Small intestine (tissue), 7 donors: ENCODE results near the gene FBXL20. TPM values are rescaled to one million over a fixed set of nuclear protein-coding genes. Genes with fewer than 3 reads are reported as not detected.
"Not testable (repeated sequence)": the region's sequence is repeated elsewhere in the genome, so short reads cannot be mapped to it uniquely, and the experiment has no call there.

ENCODE experiments used
- DNase-seq, 2 donors: peaks; one replicate each; pipeline versions ENCODE4 v3.0.0 to v3.0.0-alpha.2; 2013
- FAIRE-seq: peaks from 2 replicates; lab custom pipeline; 2012; peaks lifted over from hg19 to GRCh38; lab: Jason Lieb, UNC
- H3K27ac ChIP-seq, 3 donors: one replicate each; pipeline ENCODE4 v1.5.1; 2013; ENCODE audit warnings: low read length in 2 of 3, mild to moderate bottlenecking in 2 of 3, control low read depth in 1 of 3, inconsistent platforms in 1 of 3, low read depth in 1 of 3, moderate library complexity in 1 of 3
- H3K27me3 ChIP-seq, 3 donors: one replicate each; pipeline ENCODE4 v1.6.1; 2013; ENCODE audit warnings: low read length in 3 of 3, inconsistent platforms in 1 of 3; ENCODE audit not compliant: control insufficient read depth in 3 of 3, insufficient read depth in 3 of 3
- H3K36me3 ChIP-seq, 3 donors: one replicate each; pipeline ENCODE4 v1.6.1; 2013; ENCODE audit warnings: low read length in 3 of 3, inconsistent platforms in 1 of 3, low read depth in 1 of 3, mild to moderate bottlenecking in 1 of 3, moderate library complexity in 1 of 3; ENCODE audit not compliant: control insufficient read depth in 3 of 3, insufficient read depth in 2 of 3
- H3K4me1 ChIP-seq, 3 donors: one replicate each; pipeline ENCODE4 v1.6.1; 2013; ENCODE audit warnings: low read length in 2 of 3, inconsistent platforms in 1 of 3, low read depth in 1 of 3, mild to moderate bottlenecking in 1 of 3, moderate library complexity in 1 of 3; ENCODE audit not compliant: control insufficient read depth in 3 of 3, insufficient read depth in 2 of 3
- H3K4me3 ChIP-seq, 3 donors: one replicate each; pipeline ENCODE4 v1.5.1; 2013; ENCODE audit warnings: low read length in 3 of 3, control low read depth in 1 of 3, inconsistent platforms in 1 of 3, low read depth in 1 of 3, mild to moderate bottlenecking in 1 of 3, moderate library complexity in 1 of 3
- H3K9me3 ChIP-seq, 2 donors: one replicate each; pipeline ENCODE4 v1.6.1; 2013; ENCODE audit warnings: low read depth in 1 of 2, low read length in 1 of 2; ENCODE audit not compliant: control insufficient read depth in 2 of 2, insufficient read depth in 1 of 2
- WGBS, 3 donors: extraction: QIAGEN DNeasy Blood & Tissue Kit; methylation state at CpG; one replicate each; pipeline ENCODE4 v1.1.7; 2013; 5-methylcytosine and 5-hydroxymethylcytosine counted together
- polyA plus RNA-seq, 4 donors: library from polyadenylated mRNA; stranded (reverse) in 3 of 4; unstranded in 1 of 4; fragments of 200-250 nt in 3 of 4; fragments of 120-200 nt in 1 of 4; gene quantifications; one replicate each; pipeline versions ENCODE4 v1.2.1 to v1.2.3, GENCODE V29; 2013
- donor health status: healthy with polysubstance abuse.
- donor health status: control.
- donor health status: control.
- donor health status: Bipolar disorder and iron deficiency.
- donor health status: healthy.

The FBXL20 gene
- polyA plus RNA-seq, 4 donors: 1.9 to 10.4 (median 3.0) TPM

DNA sequence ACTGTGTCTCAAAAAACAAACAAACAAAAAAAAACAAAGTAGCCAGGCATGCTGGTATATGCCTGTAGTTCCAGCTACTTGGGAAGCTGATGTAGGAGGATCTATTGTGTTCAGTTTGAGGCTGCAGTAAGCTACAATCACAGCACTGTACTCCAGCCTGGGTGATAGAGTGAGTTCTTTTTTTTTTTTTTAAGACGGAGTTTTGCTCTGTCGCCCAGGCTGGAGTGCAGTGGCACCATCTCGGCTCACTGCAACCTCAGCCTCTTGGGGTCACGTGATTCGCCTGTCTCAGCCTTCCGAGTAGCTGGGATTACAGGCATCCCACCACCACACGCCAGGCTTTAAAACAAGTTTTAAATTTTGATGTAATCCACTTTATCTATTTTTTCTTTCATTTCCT lies 95.4 kb downstream of the FBXL20 start:
- no peaks in the 10 kb centered on the region for H3K27me3 ChIP-seq
- H3K27ac ChIP-seq: no peak overlapping the region
- FAIRE-seq (no peak), DNase-seq (no peak)
- H3K36me3 ChIP-seq: peaks cover 2 to 32% (median 2%) of the 10 kb centered on the region in 3 donors
- no peak overlapping the region for H3K4me3 ChIP-seq
- no peaks in the 10 kb centered on the region for H3K4me1 ChIP-seq
- 75 to 100% (median 95%) methylated on average over 7 of the region's 7 CpGs for WGBS, 3 donors
- H3K9me3 ChIP-seq: no peaks in the 10 kb centered on the region

DNA sequence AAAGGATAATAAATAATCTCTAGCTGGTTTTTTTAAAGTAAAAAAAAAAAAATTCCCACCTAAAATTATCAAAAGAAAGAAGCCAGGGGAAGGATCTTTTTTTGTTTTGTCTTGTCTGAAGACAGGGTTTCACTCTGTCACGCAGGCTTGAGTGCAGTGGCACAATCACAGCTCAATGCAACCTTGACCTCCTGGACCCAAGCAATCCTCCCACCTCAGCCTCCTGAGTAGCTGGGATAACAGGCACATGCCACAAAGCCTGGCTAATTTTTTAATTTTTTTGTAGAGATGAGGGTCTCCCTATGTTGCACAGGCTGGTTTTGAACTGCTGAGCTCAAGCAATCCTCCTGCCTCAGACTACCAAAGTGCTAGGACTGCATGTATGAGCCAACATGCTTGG lies 97.2 kb downstream of the FBXL20 start:
- FAIRE-seq (no peak), DNase-seq (no peak)
- H3K36me3 ChIP-seq: peaks cover 2 to 38% (median 2%) of the 10 kb centered on the region in 3 donors
- no peak overlapping the region for H3K27ac ChIP-seq
- WGBS, 3 donors: 62 to 79% (median 77%) methylated on average over 1 of the region's 1 CpG
- H3K9me3 ChIP-seq: no peaks in the 10 kb centered on the region
- H3K27me3 ChIP-seq: no peaks in the 10 kb centered on the region
- H3K4me1 ChIP-seq: no peaks in the 10 kb centered on the region
- no peak overlapping the region for H3K4me3 ChIP-seq

DNA sequence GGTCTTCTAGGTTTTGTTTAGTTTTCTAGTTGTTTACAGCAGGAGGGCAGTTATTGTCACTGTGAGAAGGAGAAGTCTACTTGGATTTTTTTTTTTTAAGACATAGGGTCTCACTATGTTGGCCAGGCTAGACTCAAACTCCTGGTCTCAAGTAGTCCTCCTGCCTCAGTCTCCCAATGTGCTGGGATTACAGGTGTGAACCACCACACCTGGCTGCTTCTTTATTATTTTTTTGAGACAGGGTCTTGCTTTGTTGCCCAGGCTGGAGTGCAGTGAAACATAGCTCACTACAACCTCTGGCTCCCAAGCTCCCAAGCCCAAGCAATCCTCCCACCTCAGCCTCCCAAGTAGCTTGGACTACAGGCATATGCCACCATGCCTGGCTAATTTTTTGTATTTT lies 107.4 kb downstream of the FBXL20 start:
- H3K36me3 ChIP-seq: peaks cover 5 to 49% (median 6%) of the 10 kb centered on the region in 3 donors

DNA sequence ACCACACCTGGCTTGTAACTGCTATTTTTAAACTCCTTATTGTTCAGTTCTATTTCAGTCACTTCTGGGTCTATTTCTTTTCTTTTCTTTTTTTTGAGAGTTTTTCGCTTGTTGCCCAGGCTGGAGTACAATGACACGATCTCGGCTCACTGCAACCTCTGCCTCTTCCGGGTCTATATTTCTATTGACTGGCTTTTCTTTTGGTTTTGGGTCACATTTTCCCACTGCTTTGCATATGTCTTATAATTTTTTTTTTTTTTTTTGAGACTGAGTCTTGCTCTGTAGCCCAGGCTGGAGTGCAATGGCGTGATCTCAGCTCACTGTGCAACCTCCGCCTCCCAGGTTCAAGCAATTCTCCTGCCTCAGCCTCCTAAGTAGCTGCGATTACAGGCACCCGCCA lies 108.9 kb downstream of the FBXL20 start:
- not testable (repeated sequence) for H3K4me1 ChIP-seq, FAIRE-seq, DNase-seq, H3K4me3 ChIP-seq, H3K27me3 ChIP-seq, H3K9me3 ChIP-seq, H3K27ac ChIP-seq
- 96 to 98% (median 98%) methylated on average over 8 of the region's 8 CpGs for WGBS, 3 donors
- H3K36me3 ChIP-seq: peaks cover 2 to 44% (median 3%) of the 10 kb centered on the region in 3 donors

More for the DNA sequence above, 107.4 kb downstream of the FBXL20 start:
- H3K4me1 ChIP-seq: no peaks in the 10 kb centered on the region
- no peak overlapping the region for H3K4me3 ChIP-seq
- no peak for DNase-seq
- no peak for FAIRE-seq
- no peak overlapping the region for H3K27ac ChIP-seq
- H3K27me3 ChIP-seq: no peaks in the 10 kb centered on the region
- no peaks in the 10 kb centered on the region for H3K9me3 ChIP-seq

DNA sequence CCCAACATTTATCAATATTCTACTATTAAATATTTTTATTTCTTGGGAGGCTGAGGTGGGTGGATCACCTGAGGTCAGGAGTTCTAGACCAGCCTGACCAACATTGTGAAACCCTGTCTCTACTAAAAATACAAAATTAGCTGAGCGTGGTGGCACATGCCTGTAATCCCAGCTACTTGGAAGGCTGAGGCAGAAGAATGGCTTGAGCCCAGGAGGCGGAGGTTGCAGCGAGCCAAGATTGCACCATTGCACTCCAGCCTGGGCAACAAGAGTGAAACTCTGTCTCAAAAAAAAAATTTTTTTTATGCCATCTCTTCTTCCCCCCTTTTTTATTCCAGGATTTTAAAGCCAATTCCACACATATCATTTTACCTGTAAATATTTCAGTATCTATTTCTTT lies 114.9 kb downstream of the FBXL20 start:
- peaks cover 0 to 16% (median 0%) of the 10 kb centered on the region in 3 donors for H3K4me1 ChIP-seq
- H3K27ac ChIP-seq, FAIRE-seq, DNase-seq, H3K27me3 ChIP-seq, H3K9me3 ChIP-seq, H3K4me3 ChIP-seq: not testable (repeated sequence)
- WGBS, 3 donors: 95 to 99% (median 96%) methylated on average over 3 of the region's 3 CpGs
- peaks cover 0 to 21% (median 0%) of the 10 kb centered on the region in 3 donors for H3K36me3 ChIP-seq

DNA sequence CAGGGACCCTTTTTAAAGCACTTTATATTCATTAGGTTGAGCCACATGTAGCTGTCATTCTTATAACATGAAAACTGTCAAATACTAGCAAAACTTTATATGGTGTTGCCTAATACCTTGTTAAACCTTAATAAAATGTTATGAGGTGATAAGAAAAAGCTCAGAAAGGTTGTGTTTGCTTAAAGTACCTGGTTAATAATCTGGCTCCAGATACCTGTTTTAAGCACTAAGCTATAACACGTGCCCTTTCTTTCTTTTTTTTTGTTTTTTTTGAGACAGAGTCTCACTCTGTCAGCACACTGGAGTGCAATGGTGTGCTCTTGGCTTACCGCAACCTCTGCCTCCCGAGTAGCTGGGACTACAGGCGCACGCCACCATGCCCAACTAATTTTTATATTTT lies 116.7 kb downstream of the FBXL20 start:
- peak overlapping the region in 1 of 3 donors; percentile 40 for H3K27ac ChIP-seq
- H3K36me3 ChIP-seq: peaks cover 0 to 23% (median 0%) of the 10 kb centered on the region in 3 donors
- H3K27me3 ChIP-seq: no peaks in the 10 kb centered on the region
- H3K4me3 ChIP-seq: no peak overlapping the region
- 93 to 95% (median 94%) methylated on average over 5 of the region's 5 CpGs for WGBS, 3 donors
- DNase-seq (peak in 1 of 2 donors; percentile 44), FAIRE-seq (no peak)
- no peaks in the 10 kb centered on the region for H3K9me3 ChIP-seq
- H3K4me1 ChIP-seq: peaks cover 0 to 21% (median 0%) of the 10 kb centered on the region in 3 donors

DNA sequence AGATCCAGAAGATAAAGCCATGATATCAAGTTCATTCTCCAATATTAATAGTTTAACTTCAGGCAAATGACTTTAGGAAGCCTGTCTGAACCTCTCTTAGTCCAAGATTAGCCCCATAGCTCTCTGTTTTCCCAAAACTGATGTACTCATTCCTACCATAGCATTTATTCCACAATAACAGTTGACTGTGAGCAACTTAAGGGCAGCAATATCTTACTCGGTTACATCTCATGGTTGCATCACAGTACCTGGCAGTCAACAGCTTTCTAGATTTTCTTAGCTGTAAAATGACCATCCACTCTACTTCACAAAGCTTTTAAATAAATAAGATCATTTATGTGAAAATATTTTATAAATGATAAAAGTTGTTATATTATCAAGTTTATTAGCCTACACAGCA lies 117.5 kb downstream of the FBXL20 start:
- Histone ChIP-seq H3K36me3 (peaks cover 2 to 26% (median 2%) of the 10 kb centered on the region in 3 donors), H3K27ac (no peak overlapping the region), H3K4me3 (no peak overlapping the region), H3K27me3 (no peaks in the 10 kb centered on the region), H3K9me3 (no peaks in the 10 kb centered on the region), H3K4me1 (peaks cover 0 to 21% (median 0%) of the 10 kb centered on the region in 3 donors)
- DNase-seq (no peak), FAIRE-seq (no peak)
- 94 to 100% (median 95%) methylated on average over 1 of the region's 1 CpG for WGBS, 3 donors

DNA sequence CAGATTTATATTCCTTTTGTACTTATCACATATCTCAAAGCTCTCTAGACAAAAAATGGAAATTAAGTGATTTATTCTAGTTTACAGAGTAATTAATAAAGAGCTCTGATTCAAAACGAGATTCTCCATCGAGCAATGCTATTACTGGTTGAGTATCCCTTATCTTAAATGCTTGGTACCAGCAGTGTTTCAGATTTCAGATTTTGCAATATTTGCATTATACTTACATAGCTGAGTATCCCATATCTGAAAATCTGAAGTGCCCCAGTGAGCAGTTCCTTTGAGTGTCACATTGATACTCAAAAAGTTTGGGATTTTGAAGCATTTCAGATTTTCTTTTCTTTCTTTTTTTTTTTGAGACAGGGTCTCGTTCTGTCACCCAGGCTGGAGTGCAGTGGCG lies 118.3 kb downstream of the FBXL20 start:
- FAIRE-seq (no peak), DNase-seq (no peak)
- no peak overlapping the region for H3K4me3 ChIP-seq
- WGBS, 3 donors: 90 to 93% (median 92%) methylated on average over 4 of the region's 4 CpGs
- H3K27me3 ChIP-seq: no peaks in the 10 kb centered on the region
- peaks cover 0 to 21% (median 0%) of the 10 kb centered on the region in 3 donors for H3K4me1 ChIP-seq
- peaks cover 2 to 30% (median 4%) of the 10 kb centered on the region in 3 donors for H3K36me3 ChIP-seq
- H3K9me3 ChIP-seq: no peaks in the 10 kb centered on the region
- no peak overlapping the region for H3K27ac ChIP-seq

DNA sequence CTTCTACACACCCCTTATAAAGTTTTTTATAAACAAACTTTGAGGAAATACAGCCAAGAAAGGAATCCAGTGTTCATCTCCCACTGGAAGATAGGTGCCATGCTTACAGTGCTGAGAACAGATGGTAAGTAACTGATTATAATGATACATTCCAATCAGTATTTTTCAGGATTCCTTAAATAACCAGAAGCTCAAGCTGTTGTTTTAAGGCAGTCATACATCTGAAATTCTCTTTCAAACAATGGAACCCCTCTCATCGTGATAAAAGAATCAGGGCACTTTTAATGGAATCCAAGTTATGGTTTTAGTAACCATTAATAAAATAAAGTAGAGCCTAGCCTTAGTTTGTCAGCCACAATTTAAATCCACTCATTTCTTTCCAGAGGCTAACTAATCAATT lies 119.6 kb downstream of the FBXL20 start:
- WGBS, 3 donors: 67 to 83% (median 82%) methylated on average over 1 of the region's 1 CpG
- no peaks in the 10 kb centered on the region for H3K27me3 ChIP-seq
- H3K4me3 ChIP-seq: no peak overlapping the region
- peaks cover 2 to 35% (median 4%) of the 10 kb centered on the region in 3 donors for H3K36me3 ChIP-seq
- DNase-seq (no peak), FAIRE-seq (no peak)
- H3K27ac ChIP-seq: no peak overlapping the region
- no peaks in the 10 kb centered on the region for H3K9me3 ChIP-seq
- H3K4me1 ChIP-seq: peaks cover 0 to 21% (median 0%) of the 10 kb centered on the region in 3 donors
